Right ventricle myocardium inferior (tissue), 1 donor: ENCODE results near the gene CDC5L. TPM values are rescaled to one million over a fixed set of nuclear protein-coding genes. Genes with fewer than 3 reads are reported as not detected.

Experiments used
- microRNA-seq: library from miRNA; unstranded; fragments of <30 nt; microRNA quantifications from one replicate; pipeline ENCODE4 v1.2.0, GENCODE V29; 2020
- total RNA-seq: library from RNA; stranded (reverse); fragmentation: NEBNext Ultra II Directional; extraction: Animal tissue kit (Norgen Biotek cat#: 25700); gene quantifications from one replicate; pipeline ENCODE4 v1.2.1, GENCODE V29; 2021
- donor health status: DM: no; HTN: yes; CAD: no; lungs with severe emphysema.

Gene CDC5L
- total RNA-seq, 1 donor from 2014 or later: 18.6 TPM

Small RNAs within 50 kb of the gene (microRNA-seq; reads per million reads assigned to microRNA genes)
- not detected for gene MIR4642

Other genes with a start within 250 kb of the CDC5L start
- gene CAPN11, start 228.9 kb upstream of the CDC5L start, total RNA-seq: 0.27 TPM
- gene MYMX, start 170.8 kb upstream of the CDC5L start, total RNA-seq: not detected
- gene SLC29A1, start 164.1 kb upstream of the CDC5L start, total RNA-seq: 170 TPM
- 867 TPM for gene HSP90AB1, start 140.6 kb upstream of the CDC5L start, total RNA-seq
- gene SLC35B2, start 130.2 kb upstream of the CDC5L start, total RNA-seq: 21.3 TPM
- gene NFKBIE, start 122.2 kb upstream of the CDC5L start, total RNA-seq: 2.4 TPM
- not detected for gene TMEM151B, start 117.3 kb upstream of the CDC5L start, total RNA-seq
- gene AARS2, start 74.4 kb upstream of the CDC5L start, total RNA-seq: 10.6 TPM
- gene SPATS1, start 45.1 kb upstream of the CDC5L start, total RNA-seq: not detected